ENCODE data around the gene PTDSS2. TPM values are rescaled to one million over a fixed set of nuclear protein-coding genes. Genes with fewer than 3 reads are reported as not detected.

The PTDSS2 gene
- total and polyA plus RNA-seq, 4 donors: 5.1 to 15.6 (median 10.2) TPM

- WGBS: 98% methylated on average over 48 of the region's 48 CpGs
- H3K4me1 ChIP-seq (ENCODE audit: control insufficient read depth in 4 of 4, insufficient read depth in 4 of 4, low read length in 3 of 4): peaks cover 2 to 3% (median 3%) of the 10 kb centered on the region in 4 donors
- no peak overlapping the region for H3K27ac ChIP-seq (ENCODE audit: low read depth in 1 of 2, low read length in 2 of 2)
Measured at GRCh38 chr11:474914-475506, 24.9 kb downstream of the PTDSS2 start.

More at GRCh38 chr11:474914-475506, 24.9 kb downstream of the PTDSS2 start:
- H3K4me3 ChIP-seq (ENCODE audit: low read depth in 1 of 3, low read length in 3 of 3): no peak overlapping the region
- no peaks in the 10 kb centered on the region for H3K27me3 ChIP-seq (ENCODE audit: control insufficient read depth in 4 of 4, insufficient read depth in 4 of 4, low read length in 3 of 4)
- no peaks in the 10 kb centered on the region for H3K9me3 ChIP-seq (ENCODE audit: control insufficient read depth in 4 of 4, low read length in 3 of 4)
- H3K9ac ChIP-seq (ENCODE audit: low read depth in 1 of 2, low read length in 2 of 2): no peak overlapping the region
- H3K36me3 ChIP-seq (ENCODE audit: control insufficient read depth in 4 of 4, insufficient read depth in 3 of 4, low read depth in 1 of 4, low read length in 3 of 4): no peaks in the 10 kb centered on the region
- no peak for DNase-seq (ENCODE audit: low spot score)
- TF ChIP-seq FOXA1 (IDR thresholded peaks at IDR 0.05) (no peak), GABPA (IDR thresholded peaks at IDR 0.05 in 1 of 2, conservative IDR thresholded peaks at IDR 0.05 in 1 of 2) (no peak), REST (IDR thresholded peaks at IDR 0.05) (no peak), MAX (IDR thresholded peaks at IDR 0.05) (no peak), HNF4A (conservative IDR thresholded peaks at IDR 0.05) (no peak), TAF1 (conservative IDR thresholded peaks at IDR 0.05) (no peak), EGR1 (IDR thresholded peaks at IDR 0.05; ENCODE audit: low read depth in 2 of 2) (no peak), SP1 (IDR thresholded peaks at IDR 0.05) (no peak), ZBTB33 (IDR thresholded peaks at IDR 0.05) (no peak), HNF4G (IDR thresholded peaks at IDR 0.05) (no peak), ATF3 (IDR thresholded peaks at IDR 0.05) (no peak), YY1 (IDR thresholded peaks at IDR 0.05) (no peak), JUND (IDR thresholded peaks at IDR 0.05) (no peak), FOXA2 (IDR thresholded peaks at IDR 0.05) (no peak), NR2F2 (IDR thresholded peaks at IDR 0.05) (no peak), RAD21 (IDR thresholded peaks at IDR 0.05) (no peak), RXRA (IDR thresholded peaks at IDR 0.05) (no peak), CTCF (IDR thresholded peaks at IDR 0.05; ENCODE audit: low read depth, low read length, missing input control) (no peak)
